NCI-H345 (cell line): ENCODE results near the gene BMP3.

Experiments
- DNase-seq: peaks from one replicate; lab custom pipeline; 2025; lab: John Stamatoyannopoulos, UW

The BMP3 gene

GRCh38 chr4:81106150-81106549 is 75.6 kb downstream of the BMP3 start:
- DNase-seq = no peak
